ENCODE data around the gene SORT1. TPM values are rescaled to one million over a fixed set of nuclear protein-coding genes. Genes with fewer than 3 reads are reported as not detected.

SORT1 gene
- total RNA-seq, 2 experiments from 2014 or later, result 10.8 to 14.0 TPM

- POLR2A ChIA-PET, result no interaction called here
- Mint-ChIP-seq H3K36me3 (ENCODE audit: low read depth) (no peaks in the 10 kb centered on the region), H3K27ac (no peak overlapping the region), H3K4me1 (ENCODE audit: low read depth) (peaks cover 5% of the 10 kb centered on the region), H3K9me3 (ENCODE audit: insufficient read depth) (no peaks in the 10 kb centered on the region), H3K27me3 (ENCODE audit: low read depth) (no peaks in the 10 kb centered on the region), H3K4me3 (no peak overlapping the region)
- CTCF ChIA-PET, result interaction anchor here (0.8 to 1.1 kb wide), 2 partner anchors 138 to 271 kb away, joined by 3 to 4 read pairs; no protein-coding TSS in a partner anchor
- DNase-seq (no peak), ATAC-seq (no peak)
These were observed 136.7 kb downstream of the SORT1 start for GRCh38 chr1:109261006-109261405.

- H3K4me3 Mint-ChIP-seq, result no peak overlapping the region
- ChIA-PET CTCF (interaction anchor here (0.8 to 1.5 kb wide), 3 partner anchors 139 to 273 kb away, joined by 4 to 5 read pairs (median 4); partner anchors contain the start of gene SORT1), POLR2A (no interaction called here)
- H3K4me1 Mint-ChIP-seq (ENCODE audit: low read depth), result peaks cover 5% of the 10 kb centered on the region
- peak overlapping the region; percentile 60 for H3K27ac Mint-ChIP-seq
- ATAC-seq (no peak), DNase-seq (no peak)
- no peaks in the 10 kb centered on the region for H3K27me3 Mint-ChIP-seq (ENCODE audit: low read depth)
- H3K36me3 Mint-ChIP-seq (ENCODE audit: low read depth), result no peaks in the 10 kb centered on the region
- H3K9me3 Mint-ChIP-seq (ENCODE audit: insufficient read depth), result no peaks in the 10 kb centered on the region
These were observed 137.8 kb downstream of the SORT1 start for GRCh38 chr1:109259674-109260557.

Other genes with a start within 250 kb of the SORT1 start
- gene SARS1, start 184.0 kb downstream of the SORT1 start, total RNA-seq, result 100 to 1,000 TPM; 145 to 157 TPM
- 1 to 10 TPM; 4.9 to 5.2 TPM for gene CELSR2, start 148.4 kb downstream of the SORT1 start, total RNA-seq
- 10 to 100 TPM; 38.2 to 40.7 TPM for gene PSRC1, start 114.8 kb downstream of the SORT1 start, total RNA-seq
- not detected for gene MYBPHL, start 90.9 kb downstream of the SORT1 start, total RNA-seq
- gene PSMA5, start 28.5 kb upstream of the SORT1 start, total RNA-seq, result 100 to 1,000 TPM; 174 to 189 TPM
- not detected for gene SYPL2, start 68.6 kb upstream of the SORT1 start, total RNA-seq
- 10 to 100 TPM; 10.2 to 11.6 TPM for gene ATXN7L2, start 86.0 kb upstream of the SORT1 start, total RNA-seq
- 10 to 100 TPM; 19.0 to 19.8 TPM for gene CYB561D1, start 96.2 kb upstream of the SORT1 start, total RNA-seq
- gene AMIGO1, start 111.8 kb upstream of the SORT1 start, total RNA-seq, result 1 to 10 TPM; 1.6 to 2.2 TPM
- gene GPR61, start 142.0 kb upstream of the SORT1 start, total RNA-seq, result not detected
- gene GNAI3, start 150.7 kb upstream of the SORT1 start, total RNA-seq, result 10 to 100 TPM in 1 of 2 experiments, 1 to 10 TPM in 1; 9.6 to 10.2 TPM
- not detected for gene GNAT2, start 221.7 kb upstream of the SORT1 start, total RNA-seq
- gene AMPD2, start 221.9 kb upstream of the SORT1 start, total RNA-seq, result 100 to 1,000 TPM; 123 to 133 TPM

Measured in activated CD8-positive, alpha-beta T cell treated with anti-CD3 and anti-CD28 coated beads, Interleukin-2, amount 10 ng/mL, durations not matched to agents 7 days and 5 days (primary cell).